SK-N-SH (cell line): ENCODE measurements around the gene SYNE3.

ENCODE experiments used
- CTCF ChIP-seq: fragments of 200-600 bp; sonication (generic); IDR thresholded peaks from 2 replicates; pipeline ENCODE4 v1.6.1; 2017; ENCODE audit warnings: antibody characterized with exemption, mild to moderate bottlenecking, moderate library complexity
- EP300 ChIP-seq, 2 experiments: IDR thresholded peaks; 2 replicates each; pipeline versions ENCODE4 v1.4.0 to v1.6.1; 2012; ENCODE audit warnings: borderline replicate concordance in 1 of 2, low read depth in 1 of 2, low read length in 1 of 2
- IRF3 ChIP-seq: fragments of 150-350 bp; IDR thresholded peaks from 2 replicates; pipeline ENCODE4 v1.6.1; 2016; ENCODE audit warnings: mild to moderate bottlenecking, low read depth, low read length
- MAX ChIP-seq: IDR thresholded peaks from 2 replicates; pipeline ENCODE4 v1.4.0; 2012; ENCODE audit warnings: low read depth

GRCh38 chr14:95527387-95528002 lies 11.0 kb upstream of the SYNE3 start:
- TF ChIP-seq CTCF (peak; percentile 90), EP300 (IDR thresholded peaks at IDR 0.05; ENCODE audit: borderline replicate concordance in 1 of 2, low read depth in 1 of 2, low read length in 1 of 2) (no peak), MAX (no peak), IRF3 (no peak)
